Endothelial cell of umbilical vein (primary cell): ENCODE measurements around the gene GRK6. TPM values are rescaled to one million over a fixed set of nuclear protein-coding genes. Genes with fewer than 3 reads are reported as not detected.

Source experiments
- BruUV-seq: library from RNA; stranded (reverse); fragments of 400-500 nt; replicated peaks from 2 replicates; lab custom pipeline; 2021; lab: Mats Ljungman, UMichigan
- CTCF ChIA-PET: fragments of 300-600, 350-600 bp; sonication (Branson Sonifier 250); formaldehyde crosslinking; loops from one replicate; lab custom pipeline; 2021; ENCODE audit warnings: antibody characterized with exemption, inconsistent platforms; lab: Charles Lee
- POLR2A ChIA-PET: fragments of 300-600, 350-600 bp; sonication (Branson Sonifier 250); formaldehyde crosslinking; loops from one replicate; lab custom pipeline; 2021; ENCODE audit warnings: antibody characterized with exemption, inconsistent platforms; lab: Charles Lee
- DNase-seq: peaks from one replicate; pipeline ENCODE4 v3.0.0-alpha.2; 2011; ENCODE audit warnings: low read depth, low spot score
- FAIRE-seq: peaks from 2 replicates; lab custom pipeline; 2011; peaks lifted over from hg19 to GRCh38; lab: Jason Lieb, UNC
- H2AFZ ChIP-seq: 2 replicates; pipeline ENCODE4 v1.6.0; 2012; ENCODE audit warnings: low read depth, low read length, control low read depth, inconsistent platforms
- H3K27ac ChIP-seq: 2 replicates; pipeline ENCODE4 v1.5.1; 2011; ENCODE audit warnings: low read depth, mild to moderate bottlenecking, control low read depth, low read length, moderate library complexity; ENCODE audit not compliant: insufficient read depth
- H3K27me3 ChIP-seq, 2 experiments: 2 replicates each; pipeline versions ENCODE4 v1.6.0 to v1.6.1; 2011; ENCODE audit warnings: low read length in 2 of 2, mixed read lengths in 1 of 2; ENCODE audit not compliant: control insufficient read depth in 2 of 2, insufficient read depth in 2 of 2
- H3K36me3 ChIP-seq, 2 experiments: 2 replicates in 1 of 2; 3 replicates in 1 of 2; pipeline ENCODE4 v1.5.1; 2011; ENCODE audit warnings: low read length in 2 of 2, mild to moderate bottlenecking in 1 of 2, moderate library complexity in 1 of 2; ENCODE audit not compliant: control insufficient read depth in 2 of 2, insufficient read depth in 2 of 2; ENCODE audit errors: extremely low read depth in 1 of 2
- H3K4me1 ChIP-seq: 3 replicates; pipeline ENCODE4 v1.5.1; 2011; ENCODE audit warnings: mild to moderate bottlenecking, low read length; ENCODE audit not compliant: control insufficient read depth, insufficient read depth; ENCODE audit errors: extremely low read depth
- H3K4me2 ChIP-seq: 2 replicates; pipeline ENCODE4 v1.6.1; 2011; ENCODE audit warnings: low read length, control low read depth, mixed read lengths; ENCODE audit not compliant: insufficient read depth
- H3K4me3 ChIP-seq, 3 experiments: fragments of 200-600 bp in 1 of 3; sonication (generic), shearing (Covaris generic) in 1 of 3; replicated peaks in 1 of 3; 2 replicates each; pipeline ENCODE4 v1.5.1; 2011 to 2016; ENCODE audit warnings: control low read depth in 3 of 3, low read length in 3 of 3, mild to moderate bottlenecking in 2 of 3, inconsistent platforms in 1 of 3, low read depth in 1 of 3, moderate library complexity in 1 of 3; ENCODE audit not compliant: insufficient read depth in 1 of 3
- H3K79me2 ChIP-seq: 2 replicates; pipeline ENCODE4 v1.6.0; 2012; ENCODE audit warnings: low read length, inconsistent platforms; ENCODE audit not compliant: control insufficient read depth, insufficient read depth
- H3K9ac ChIP-seq: replicated peaks from 2 replicates; pipeline ENCODE3; 2011; ENCODE audit warnings: low read length, control low read depth; ENCODE audit not compliant: insufficient read depth; ENCODE audit errors: extremely low read depth
- H3K9me1 ChIP-seq: replicated peaks from 3 replicates; pipeline ENCODE4 v1.6.0; 2011; ENCODE audit warnings: mild to moderate bottlenecking, low read length; ENCODE audit not compliant: control insufficient read depth, insufficient read depth; ENCODE audit errors: extremely low read depth
- H3K9me3 ChIP-seq: replicated peaks from 2 replicates; pipeline ENCODE4 v1.5.1; 2012; ENCODE audit warnings: low read length, inconsistent platforms; ENCODE audit not compliant: control insufficient read depth, insufficient read depth
- H4K20me1 ChIP-seq: replicated peaks from 2 replicates; pipeline ENCODE3; 2011; ENCODE audit warnings: mild to moderate bottlenecking, low read length; ENCODE audit not compliant: control insufficient read depth, insufficient read depth; ENCODE audit errors: extremely low read depth
- EZH2 ChIP-seq: IDR thresholded peaks from 2 replicates; pipeline ENCODE4 v1.6.1; 2012; ENCODE audit warnings: borderline replicate concordance, low read depth, mild to moderate bottlenecking, moderate library complexity, low read length, inconsistent platforms; ENCODE audit not compliant: severe bottlenecking
- FOS ChIP-seq: IDR thresholded peaks from 2 replicates; pipeline ENCODE4 v1.6.1; 2011; ENCODE audit warnings: mild to moderate bottlenecking, low read length, moderate library complexity, borderline replicate concordance; ENCODE audit not compliant: insufficient read depth
- GATA2 ChIP-seq: IDR thresholded peaks from 2 replicates; pipeline ENCODE4 v1.7.0; 2011; ENCODE audit warnings: low read depth, mild to moderate bottlenecking, moderate library complexity, mixed read lengths, low read length; ENCODE audit not compliant: insufficient read length, insufficient read depth
- JUN ChIP-seq: IDR thresholded peaks from 2 replicates; pipeline ENCODE4 v1.6.1; 2011; ENCODE audit warnings: borderline replicate concordance, low read depth; ENCODE audit not compliant: insufficient read length, insufficient read depth
- MAX ChIP-seq: IDR thresholded peaks from 2 replicates; pipeline ENCODE4 v1.6.1; 2011; ENCODE audit not compliant: insufficient read depth, insufficient read length
- MYC ChIP-seq: IDR thresholded peaks from one replicate; pipeline ENCODE4 v1.6.1; 2011; ENCODE audit warnings: mild to moderate bottlenecking, low read depth, low read length
- POLR2A ChIP-seq: IDR thresholded peaks from 2 replicates; pipeline ENCODE4 v1.6.1; 2012; ENCODE audit warnings: low read depth, mild to moderate bottlenecking, control low read depth, low read length
- POLR2AphosphoS5 ChIP-seq: IDR thresholded peaks from 2 replicates; pipeline ENCODE4 v1.6.1; 2012; ENCODE audit warnings: low read depth, mild to moderate bottlenecking, control low read depth, low read length, moderate library complexity; ENCODE audit not compliant: insufficient read depth
- dilution Hi-C: fragments of 300-500 bp; cut with MboI; formaldehyde crosslinking; loops from one replicate; pipeline ENCODE4 v1.15.0; 2019; ENCODE audit warnings: low sequenced_read_pairs; ENCODE audit not compliant: extremely low pct_ligation_motif_present
- intact Hi-C: fragments of 100-400 bp; cut with micrococcal nuclease; formaldehyde crosslinking; loops from one replicate; pipeline ENCODE4 v1.10.0; 2022
- polyA plus RNA-seq, 4 experiments: library from polyadenylated mRNA; depleted of rRNA in 3 of 4; stranded (reverse) in 3 of 4; unstranded in 1 of 4; fragments of >200 nt; gene quantifications; 2 replicates each; pipeline versions ENCODE4 v1.2.1 to v1.2.3, GENCODE V29; 2011 to 2012; ENCODE audit warnings: missing spikeins in 1 of 4
- total RNA-seq: library from RNA; stranded (reverse); gene quantifications from 2 replicates; pipeline ENCODE4 v1.2.3, GENCODE V29; 2021
- TF ChIP-seq, protein P1 (sequence below), 2 donors: IDR thresholded peaks; 1 replicate in 1 of 2; 2 replicates in 1 of 2; pipeline ENCODE4 v1.5.1; 2011; ENCODE audit warnings: low read length in 2 of 2, mild to moderate bottlenecking in 2 of 2, moderate library complexity in 2 of 2, control low read depth in 1 of 2, inconsistent platforms in 1 of 2, low read depth in 1 of 2; ENCODE audit not compliant: insufficient read depth in 1 of 2; ENCODE audit errors: extremely low read depth in 1 of 2

Gene GRK6
- total and polyA plus RNA-seq, 2 donors (not counting 3 experiments of a cell fraction or from before 2014, with no cell fraction given), result 28.9 to 36.4 TPM

- Histone ChIP-seq H3K4me2 (no peak overlapping the region), H3K4me1 (no peaks in the 10 kb centered on the region), H3K27me3 (no peaks in the 10 kb centered on the region), H3K36me3 (no peaks in the 10 kb centered on the region), H3K9me1 (no peaks in the 10 kb centered on the region), H3K79me2 (no peaks in the 10 kb centered on the region), H3K4me3 (no peak overlapping the region), H3K9ac (no peak overlapping the region), H2AFZ (no peak overlapping the region), H4K20me1 (no peaks in the 10 kb centered on the region), H3K27ac (no peak overlapping the region), H3K9me3 (no peaks in the 10 kb centered on the region)
- ChIA-PET POLR2A (no interaction called here), CTCF (interaction anchor here (0.9 to 5.7 kb wide), 6 partner anchors 10 to 108 kb away, joined by 3 to 246 read pairs (median 4); partner anchors contain the start of gene PRR7)
- no TSS peak for BruUV-seq
- intact Hi-C loops (loop anchor here (5.0 kb wide), 1 partner anchor 281 kb away; no protein-coding TSS in a partner anchor), dilution Hi-C loops (no loop called here)
- TF ChIP-seq, protein P1, sequence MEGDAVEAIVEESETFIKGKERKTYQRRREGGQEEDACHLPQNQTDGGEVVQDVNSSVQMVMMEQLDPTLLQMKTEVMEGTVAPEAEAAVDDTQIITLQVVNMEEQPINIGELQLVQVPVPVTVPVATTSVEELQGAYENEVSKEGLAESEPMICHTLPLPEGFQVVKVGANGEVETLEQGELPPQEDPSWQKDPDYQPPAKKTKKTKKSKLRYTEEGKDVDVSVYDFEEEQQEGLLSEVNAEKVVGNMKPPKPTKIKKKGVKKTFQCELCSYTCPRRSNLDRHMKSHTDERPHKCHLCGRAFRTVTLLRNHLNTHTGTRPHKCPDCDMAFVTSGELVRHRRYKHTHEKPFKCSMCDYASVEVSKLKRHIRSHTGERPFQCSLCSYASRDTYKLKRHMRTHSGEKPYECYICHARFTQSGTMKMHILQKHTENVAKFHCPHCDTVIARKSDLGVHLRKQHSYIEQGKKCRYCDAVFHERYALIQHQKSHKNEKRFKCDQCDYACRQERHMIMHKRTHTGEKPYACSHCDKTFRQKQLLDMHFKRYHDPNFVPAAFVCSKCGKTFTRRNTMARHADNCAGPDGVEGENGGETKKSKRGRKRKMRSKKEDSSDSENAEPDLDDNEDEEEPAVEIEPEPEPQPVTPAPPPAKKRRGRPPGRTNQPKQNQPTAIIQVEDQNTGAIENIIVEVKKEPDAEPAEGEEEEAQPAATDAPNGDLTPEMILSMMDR (IDR thresholded peaks at IDR 0.05; ENCODE audit: extremely low read depth in 1 of 2, insufficient read depth in 1 of 2, low read depth in 1 of 2, low read length in 2 of 2), result no peak
- TF ChIP-seq JUN (no peak), MYC (no peak), POLR2A (no peak), FOS (no peak), EZH2 (no peak), MAX (no peak), GATA2 (no peak), POLR2AphosphoS5 (no peak)
- DNase-seq, result no peak
- FAIRE-seq, result no peak
These were observed 33.2 kb upstream of the GRK6 start for GRCh38 chr5:177393206-177393765.
